PC-9 (cell line): ENCODE data around the gene ADGRB3.

ENCODE experiments used
- CTCF ChIP-seq: fragments of 200-600 bp; sonication (generic); conservative IDR thresholded peaks from 2 replicates; pipeline ENCODE4 v1.6.1; 2017; ENCODE audit warnings: mixed run types, antibody characterized with exemption, mild to moderate bottlenecking, moderate library complexity
- EZH2 ChIP-seq: fragments of 200-600 bp; sonication (generic); IDR thresholded peaks from 2 replicates; pipeline ENCODE4 v1.8.0; 2017; ENCODE audit warnings: antibody characterized with exemption, low read depth

- TF ChIP-seq CTCF = no peak
- no peak for TF ChIP-seq EZH2
Measured at GRCh38 chr6:69294862-69295261, 659.8 kb downstream of the ADGRB3 start.
